ENCODE results near the gene SLF1. TPM values are rescaled to one million over a fixed set of nuclear protein-coding genes. Genes with fewer than 3 reads are reported as not detected.

The SLF1 gene
- total and polyA plus RNA-seq, 2 of the 8 experiments (the other 6 are each of a cell fraction or from before 2014, with no cell fraction given), result 4.8 to 15.7 TPM

DNA sequence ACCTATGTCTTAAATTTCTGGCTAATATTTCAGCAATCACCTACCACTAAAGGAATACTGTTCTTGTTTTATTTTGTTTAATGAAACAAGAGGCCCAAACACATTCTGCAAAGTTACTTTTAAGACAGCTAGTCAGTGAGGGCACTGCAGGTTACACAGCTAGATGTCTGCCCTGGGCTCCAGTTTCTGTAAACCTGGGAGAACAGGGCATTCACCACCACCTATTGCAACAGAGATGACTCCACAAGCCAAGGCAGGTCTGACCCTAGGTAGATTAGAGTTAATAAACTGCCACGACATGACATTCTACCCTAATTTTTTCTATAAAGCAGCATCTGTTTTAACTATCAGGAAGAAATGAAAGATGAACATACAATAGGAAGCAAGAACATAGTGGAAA lies 90.8 kb downstream of the SLF1 start:
- no peak overlapping the region for H4K5ac ChIP-seq (ENCODE audit: insufficient read length, low read depth, low read length)
- H3K9ac ChIP-seq (replicated peaks in 1 of 4; ENCODE audit: extremely low read depth in 1 of 4, low read depth in 3 of 4, low read length in 3 of 4), result no peak overlapping the region
- no peak overlapping the region for H3K4ac ChIP-seq (replicated peaks; ENCODE audit: insufficient read length, low read depth, low read length)
- DNase-seq (ENCODE audit: low read depth in 1 of 2, low spot score in 2 of 2) (no peak), FAIRE-seq (no peak)
- no peak overlapping the region for H2BK5ac ChIP-seq (ENCODE audit: low read depth, low read length)
- H3K4me3 ChIP-seq (ENCODE audit: extremely low read depth in 1 of 4, insufficient read depth in 2 of 4, low read depth in 3 of 4, low read length in 4 of 4), result no peak overlapping the region
- no peak overlapping the region for H3K27ac ChIP-seq (ENCODE audit: low read depth, low read length)
- no peak overlapping the region for H2AFZ ChIP-seq (ENCODE audit: low read length)
- no peak overlapping the region for H2BK20ac ChIP-seq (ENCODE audit: low read length)
- H2BK15ac ChIP-seq (ENCODE audit: low read length), result no peak overlapping the region
- H4K20me1 ChIP-seq (replicated peaks in 1 of 2; ENCODE audit: control insufficient read depth in 1 of 2, insufficient read depth in 2 of 2, low read length in 2 of 2), result no peaks in the 10 kb centered on the region
- H2AK5ac ChIP-seq (ENCODE audit: low read depth, low read length), result no peak overlapping the region
- no peaks in the 10 kb centered on the region for H3K23me2 ChIP-seq (ENCODE audit: low read depth, low read length)
- H2BK120ac ChIP-seq (replicated peaks; ENCODE audit: low read depth, low read length), result no peak overlapping the region
- no peak overlapping the region for H4K8ac ChIP-seq (ENCODE audit: extremely low read depth, insufficient read depth, low read length)
- H3K36me3 ChIP-seq (ENCODE audit: control insufficient read depth in 2 of 4, insufficient read depth in 4 of 4, low read length in 3 of 4), result no peaks in the 10 kb centered on the region; a peak in 1 of 8 replicates
- H3K9me3 ChIP-seq (ENCODE audit: insufficient read depth in 2 of 2, low read depth in 1 of 2, low read length in 1 of 2), result no peaks in the 10 kb centered on the region
- WGBS, 2 experiments (ENCODE audit: extremely low coverage in 1 of 2, insufficient coverage in 1 of 2, insufficient read length in 1 of 2, insufficient replicate concordance in 2 of 2, low coverage in 1 of 2, low lambda C conversion rate in 2 of 2, missing lambda C conversion rate in 1 of 2), result 87% methylated on average over 1 of the region's 1 CpG; no CpG with 5 or more reads in 1 of the 2 experiments
- POLR2A ChIA-PET (ENCODE audit: partially characterized antibody), result no interaction called here
- H2BK12ac ChIP-seq (ENCODE audit: low read depth, low read length), result no peak overlapping the region
- no peak overlapping the region for H4K91ac ChIP-seq (replicated peaks; ENCODE audit: insufficient read length, low read length)
- no peaks in the 10 kb centered on the region for H3K27me3 ChIP-seq (replicated peaks in 1 of 4; ENCODE audit: control insufficient read depth in 3 of 4, extremely low read depth in 1 of 4, insufficient read depth in 3 of 4, low read length in 3 of 4)
- H3K4me1 ChIP-seq (replicated peaks in 1 of 4; ENCODE audit: control insufficient read depth in 3 of 4, insufficient read depth in 4 of 4, low read length in 3 of 4), result peaks cover 0 to 3% (median 0%) of the 10 kb centered on the region in 4 experiments; a peak in 2 of 7 replicates
- H3K14ac ChIP-seq (ENCODE audit: insufficient read length), result no peak overlapping the region
- H3K79me2 ChIP-seq (ENCODE audit: control insufficient read depth in 1 of 2, insufficient read depth in 2 of 2, low read length in 2 of 2), result no peaks in the 10 kb centered on the region
- no peak overlapping the region for H3K23ac ChIP-seq (ENCODE audit: insufficient read length)
- H3K4me2 ChIP-seq (ENCODE audit: insufficient read depth in 1 of 2, low read depth in 2 of 2, low read length in 2 of 2), result no peak overlapping the region
- CTCF ChIA-PET (ENCODE audit: partially characterized antibody), result interaction anchor here (1.2 to 1.5 kb wide), 2 partner anchors 16 to 141 kb away, joined by 4 to 5 read pairs; no protein-coding TSS in a partner anchor
- H3K56ac ChIP-seq (replicated peaks; ENCODE audit: insufficient read length, low read depth, low read length), result no peak overlapping the region
- no peaks in the 10 kb centered on the region for H3K79me1 ChIP-seq (ENCODE audit: low read depth, low read length)
- H3K18ac ChIP-seq (ENCODE audit: extremely low read depth, low read length), result no peak overlapping the region
- TF ChIP-seq POU5F1 (IDR thresholded peaks at IDR 0.05; ENCODE audit: low read depth, low read length) (no peak), RXRA (IDR thresholded peaks at IDR 0.05; ENCODE audit: insufficient read depth, low read depth, low read length) (no peak), CTBP2 (IDR thresholded peaks at IDR 0.05; ENCODE audit: borderline replicate concordance, insufficient read depth, insufficient read length, low read length) (no peak), SIX5 (IDR thresholded peaks at IDR 0.05; ENCODE audit: low read depth, low read length) (no peak), MAFK (IDR thresholded peaks at IDR 0.05; ENCODE audit: low read depth, low read length) (no peak), GABPA (IDR thresholded peaks at IDR 0.05; ENCODE audit: borderline replicate concordance, insufficient read depth, low read length) (no peak), NANOG (IDR thresholded peaks at IDR 0.05; ENCODE audit: insufficient read depth, low read depth, low read length, poor library complexity, severe bottlenecking) (no peak), RNF2 (IDR thresholded peaks at IDR 0.05; ENCODE audit: borderline replicate concordance, low read depth, low read length, missing control alignments, poor library complexity, severe bottlenecking) (no peak), EZH2 (IDR thresholded peaks at IDR 0.05; ENCODE audit: low read depth, low read length, severe bottlenecking) (no peak), PHF8 (conservative IDR thresholded peaks at IDR 0.05; ENCODE audit: low read depth, low read length) (no peak), EGR1 (IDR thresholded peaks at IDR 0.05; ENCODE audit: borderline replicate concordance, low read depth, low read length) (no peak), CBX8 (IDR thresholded peaks at IDR 0.05; ENCODE audit: borderline replicate concordance, low read depth, low read length) (no peak), JUN (IDR thresholded peaks at IDR 0.05; ENCODE audit: low read depth, low read length) (no peak), ASH2L (IDR thresholded peaks at IDR 0.05; ENCODE audit: low read length) (no peak)
